Keratinocyte (primary cell): Measurements from ENCODE around the gene UNC119B. TPM values are rescaled to one million over a fixed set of nuclear protein-coding genes. Genes with fewer than 3 reads are reported as not detected.

ENCODE experiments used
- DNase-seq: peaks from one replicate; pipeline ENCODE4 v3.0.0-alpha.2; 2011; ENCODE audit warnings: low read depth, missing footprints, low spot score
- FAIRE-seq: peaks from 2 replicates; lab custom pipeline; 2011; peaks lifted over from hg19 to GRCh38; lab: Jason Lieb, UNC
- H2AFZ ChIP-seq: 2 replicates; pipeline ENCODE4 v1.6.0; 2012; ENCODE audit warnings: low read length, control low read depth, inconsistent platforms; ENCODE audit not compliant: control insufficient read depth
- H3K27ac ChIP-seq: 2 replicates; pipeline ENCODE4 v1.5.1; 2011; ENCODE audit warnings: low read length; ENCODE audit not compliant: control insufficient read depth, insufficient read depth
- H3K27me3 ChIP-seq: 3 replicates; pipeline ENCODE4 v1.6.0; 2011; ENCODE audit warnings: low read length; ENCODE audit not compliant: control insufficient read depth, insufficient read depth; ENCODE audit errors: extremely low read depth
- H3K36me3 ChIP-seq, 2 experiments: 2 replicates in 1 of 2; 3 replicates in 1 of 2; pipeline ENCODE4 v1.5.1; 2011; ENCODE audit warnings: low read length in 2 of 2, mild to moderate bottlenecking in 1 of 2; ENCODE audit not compliant: control insufficient read depth in 2 of 2, insufficient read depth in 2 of 2; ENCODE audit errors: extremely low read depth in 1 of 2
- H3K4me1 ChIP-seq: 3 replicates; pipeline ENCODE4 v1.5.1; 2011; ENCODE audit warnings: low read length; ENCODE audit not compliant: control insufficient read depth, insufficient read depth; ENCODE audit errors: extremely low read depth
- H3K4me2 ChIP-seq: 3 replicates; pipeline ENCODE4 v1.6.0; 2011; ENCODE audit warnings: low read depth, low read length; ENCODE audit not compliant: control insufficient read depth, insufficient read depth; ENCODE audit errors: extremely low read depth
- H3K4me3 ChIP-seq, 3 experiments: fragments of 200-600 bp in 1 of 3; sonication (generic) in 1 of 3; 2 replicates in 2 of 3; 3 replicates in 1 of 3; pipeline ENCODE4 v1.5.1; 2011 to 2016; ENCODE audit warnings: low read length in 3 of 3, mild to moderate bottlenecking in 3 of 3, control low read depth in 2 of 3, inconsistent platforms in 1 of 3, low read depth in 1 of 3, mixed read lengths in 1 of 3, mixed run types in 1 of 3, moderate library complexity in 1 of 3; ENCODE audit not compliant: control insufficient read depth in 2 of 3, insufficient read depth in 2 of 3; ENCODE audit errors: extremely low read depth in 1 of 3
- H3K79me2 ChIP-seq: 2 replicates; pipeline ENCODE4 v1.6.0; 2012; ENCODE audit warnings: low read length; ENCODE audit not compliant: control insufficient read depth, insufficient read depth
- H3K9ac ChIP-seq: 3 replicates; pipeline ENCODE4 v1.6.0; 2011; ENCODE audit warnings: low read length; ENCODE audit not compliant: control insufficient read depth, insufficient read depth; ENCODE audit errors: extremely low read depth
- H3K9me1 ChIP-seq: 3 replicates; pipeline ENCODE4 v1.6.0; 2011; ENCODE audit warnings: low read length; ENCODE audit not compliant: control insufficient read depth, insufficient read depth; ENCODE audit errors: extremely low read depth
- H3K9me3 ChIP-seq: 2 replicates; pipeline ENCODE4 v1.5.1; 2012; ENCODE audit warnings: low read depth, low read length; ENCODE audit not compliant: control insufficient read depth
- H4K20me1 ChIP-seq: 3 replicates; pipeline ENCODE4 v1.6.0; 2011; ENCODE audit warnings: low read length; ENCODE audit not compliant: control insufficient read depth, insufficient read depth; ENCODE audit errors: extremely low read depth
- EZH2 ChIP-seq: IDR thresholded peaks from one replicate; pipeline ENCODE4 v1.6.1; 2012; ENCODE audit warnings: inconsistent platforms, mild to moderate bottlenecking, low read length, moderate library complexity
- dilution Hi-C: fragments of 300-500 bp; cut with MboI; formaldehyde crosslinking; loops from one replicate; pipeline ENCODE4 v1.7.0; 2020; ENCODE audit warnings: low sequenced_read_pairs; ENCODE audit not compliant: extremely low pct_ligation_motif_present
- polyA plus RNA-seq, 5 experiments: library from polyadenylated mRNA; depleted of rRNA in 3 of 5; stranded (reverse) in 3 of 5; stranded (forward) in 1 of 5; unstranded in 1 of 5; fragments of >200 nt; gene quantifications; 1 replicate in 1 of 5; 2 replicates in 3 of 5; 3 replicates in 1 of 5; pipeline versions ENCODE4 v1.2.1 to v1.2.3, GENCODE V29; 2011 to 2012; ENCODE audit warnings: missing spikeins in 2 of 5, low read depth in 1 of 5, low replicate concordance in 1 of 5
- TF ChIP-seq, protein P1 (sequence below), 3 experiments: IDR thresholded peaks in 1 of 3; conservative IDR thresholded peaks in 1 of 3; optimal IDR thresholded peaks in 1 of 3; 2 replicates in 2 of 3; 3 replicates in 1 of 3; pipeline versions ENCODE3 to v1.5.1; 2011; ENCODE audit warnings: low read length in 3 of 3, mild to moderate bottlenecking in 3 of 3, moderate library complexity in 2 of 3, control low read depth in 1 of 3, inconsistent platforms in 1 of 3; ENCODE audit not compliant: insufficient read depth in 2 of 3; ENCODE audit errors: extremely low read depth in 1 of 3

UNC119B gene
- polyA plus RNA-seq, 1 donor (not counting 4 experiments of a cell fraction or from before 2014, with no cell fraction given), result 22.0 TPM

GRCh38 chr12:120713861-120714482, 3.7 kb downstream of the UNC119B start:
- Histone ChIP-seq H3K27ac (no peak overlapping the region), H3K27me3 (no peaks in the 10 kb centered on the region), H3K79me2 (peaks cover 15% of the 10 kb centered on the region), H3K9me3 (no peaks in the 10 kb centered on the region), H3K9me1 (no peaks in the 10 kb centered on the region), H3K36me3 (peaks cover 17 to 34% of the 10 kb centered on the region in 2 experiments), H3K4me3 (no peak overlapping the region), H3K4me2 (no peak overlapping the region), H3K4me1 (peaks cover 13% of the 10 kb centered on the region), H3K9ac (no peak overlapping the region), H2AFZ (no peak overlapping the region), H4K20me1 (no peaks in the 10 kb centered on the region)
- FAIRE-seq (peak; percentile 76), DNase-seq (peak; percentile 50)
- dilution Hi-C loops, result no loop called here
- no peak for TF ChIP-seq EZH2
- TF ChIP-seq, protein P1, sequence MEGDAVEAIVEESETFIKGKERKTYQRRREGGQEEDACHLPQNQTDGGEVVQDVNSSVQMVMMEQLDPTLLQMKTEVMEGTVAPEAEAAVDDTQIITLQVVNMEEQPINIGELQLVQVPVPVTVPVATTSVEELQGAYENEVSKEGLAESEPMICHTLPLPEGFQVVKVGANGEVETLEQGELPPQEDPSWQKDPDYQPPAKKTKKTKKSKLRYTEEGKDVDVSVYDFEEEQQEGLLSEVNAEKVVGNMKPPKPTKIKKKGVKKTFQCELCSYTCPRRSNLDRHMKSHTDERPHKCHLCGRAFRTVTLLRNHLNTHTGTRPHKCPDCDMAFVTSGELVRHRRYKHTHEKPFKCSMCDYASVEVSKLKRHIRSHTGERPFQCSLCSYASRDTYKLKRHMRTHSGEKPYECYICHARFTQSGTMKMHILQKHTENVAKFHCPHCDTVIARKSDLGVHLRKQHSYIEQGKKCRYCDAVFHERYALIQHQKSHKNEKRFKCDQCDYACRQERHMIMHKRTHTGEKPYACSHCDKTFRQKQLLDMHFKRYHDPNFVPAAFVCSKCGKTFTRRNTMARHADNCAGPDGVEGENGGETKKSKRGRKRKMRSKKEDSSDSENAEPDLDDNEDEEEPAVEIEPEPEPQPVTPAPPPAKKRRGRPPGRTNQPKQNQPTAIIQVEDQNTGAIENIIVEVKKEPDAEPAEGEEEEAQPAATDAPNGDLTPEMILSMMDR (optimal IDR thresholded peaks at IDR 0.05 in 1 of 3, IDR thresholded peaks at IDR 0.05 in 1 of 3, conservative IDR thresholded peaks at IDR 0.05 in 1 of 3; ENCODE audit: extremely low read depth in 1 of 3, insufficient read depth in 2 of 3, low read length in 3 of 3), result peak; percentile 73 to 87 (median 82)

- dilution Hi-C loops, result no loop called here
- no peak for DNase-seq
Measured at GRCh38 chr12:120718055-120718454, 7.8 kb downstream of the UNC119B start.

More at GRCh38 chr12:120718055-120718454, 7.8 kb downstream of the UNC119B start:
- H3K4me1 ChIP-seq, result peaks cover 6% of the 10 kb centered on the region
- H3K79me2 ChIP-seq, result no peaks in the 10 kb centered on the region
- H3K9me3 ChIP-seq, result no peaks in the 10 kb centered on the region
- no peak overlapping the region for H3K4me2 ChIP-seq
- FAIRE-seq, result no peak
- H2AFZ ChIP-seq, result no peak overlapping the region
- H3K36me3 ChIP-seq, result peaks cover 40 to 59% of the 10 kb centered on the region in 2 experiments
- no peak overlapping the region for H3K27ac ChIP-seq
- no peaks in the 10 kb centered on the region for H3K27me3 ChIP-seq
- no peak overlapping the region for H3K9ac ChIP-seq
- TF ChIP-seq EZH2, result no peak
- TF ChIP-seq, protein P1 (optimal IDR thresholded peaks at IDR 0.05 in 1 of 3, IDR thresholded peaks at IDR 0.05 in 1 of 3, conservative IDR thresholded peaks at IDR 0.05 in 1 of 3; ENCODE audit: extremely low read depth in 1 of 3, insufficient read depth in 2 of 3, low read length in 3 of 3), result no peak
- no peaks in the 10 kb centered on the region for H4K20me1 ChIP-seq
- no peaks in the 10 kb centered on the region for H3K9me1 ChIP-seq
- H3K4me3 ChIP-seq, result no peak overlapping the region
